C4-2B (cell line): ENCODE measurements around the gene PLPP3.

ENCODE experiments used
- ZFX ChIP-seq: fragments of 450-650 bp; IDR thresholded peaks from 2 replicates; pipeline ENCODE4 v1.6.1; 2017
- TF ChIP-seq, protein P1 (sequence below): fragments of 450-650 bp; conservative IDR thresholded peaks from 2 replicates; pipeline ENCODE4 v1.5.1; 2017; ENCODE audit warnings: mild to moderate bottlenecking

GRCh38 chr1:56550859-56551188 lies 28.5 kb downstream of the PLPP3 start:
- TF ChIP-seq, protein P1, sequence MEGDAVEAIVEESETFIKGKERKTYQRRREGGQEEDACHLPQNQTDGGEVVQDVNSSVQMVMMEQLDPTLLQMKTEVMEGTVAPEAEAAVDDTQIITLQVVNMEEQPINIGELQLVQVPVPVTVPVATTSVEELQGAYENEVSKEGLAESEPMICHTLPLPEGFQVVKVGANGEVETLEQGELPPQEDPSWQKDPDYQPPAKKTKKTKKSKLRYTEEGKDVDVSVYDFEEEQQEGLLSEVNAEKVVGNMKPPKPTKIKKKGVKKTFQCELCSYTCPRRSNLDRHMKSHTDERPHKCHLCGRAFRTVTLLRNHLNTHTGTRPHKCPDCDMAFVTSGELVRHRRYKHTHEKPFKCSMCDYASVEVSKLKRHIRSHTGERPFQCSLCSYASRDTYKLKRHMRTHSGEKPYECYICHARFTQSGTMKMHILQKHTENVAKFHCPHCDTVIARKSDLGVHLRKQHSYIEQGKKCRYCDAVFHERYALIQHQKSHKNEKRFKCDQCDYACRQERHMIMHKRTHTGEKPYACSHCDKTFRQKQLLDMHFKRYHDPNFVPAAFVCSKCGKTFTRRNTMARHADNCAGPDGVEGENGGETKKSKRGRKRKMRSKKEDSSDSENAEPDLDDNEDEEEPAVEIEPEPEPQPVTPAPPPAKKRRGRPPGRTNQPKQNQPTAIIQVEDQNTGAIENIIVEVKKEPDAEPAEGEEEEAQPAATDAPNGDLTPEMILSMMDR: no peak
- no peak for TF ChIP-seq ZFX
